MV-4-11 (cell line): ENCODE measurements around the gene ANO8.

ENCODE experiments used
- DNase-seq: peaks from one replicate; lab custom pipeline; 2025; lab: John Stamatoyannopoulos, UW

Gene ANO8

DNA sequence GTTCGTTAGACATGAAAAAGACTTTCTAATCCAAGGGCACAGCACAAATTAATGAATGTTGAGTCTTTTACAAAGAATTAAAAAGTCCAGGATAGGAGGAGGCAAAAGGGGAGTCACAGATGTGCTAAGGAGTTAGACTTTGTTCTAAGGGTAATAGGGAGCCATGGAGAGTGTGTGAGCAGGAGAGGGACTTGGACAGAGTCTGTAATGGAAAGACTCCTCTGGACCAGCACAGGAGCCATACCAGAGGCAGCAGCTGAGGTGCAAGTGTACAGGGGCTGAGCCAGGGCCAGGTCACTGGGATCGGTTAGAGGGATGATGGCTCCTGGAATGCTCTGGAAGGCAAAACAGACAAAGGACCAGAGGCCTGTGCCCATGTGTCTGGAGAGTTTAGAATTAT, 13.2 kb upstream of the ANO8 start:
- no peak for DNase-seq

DNA sequence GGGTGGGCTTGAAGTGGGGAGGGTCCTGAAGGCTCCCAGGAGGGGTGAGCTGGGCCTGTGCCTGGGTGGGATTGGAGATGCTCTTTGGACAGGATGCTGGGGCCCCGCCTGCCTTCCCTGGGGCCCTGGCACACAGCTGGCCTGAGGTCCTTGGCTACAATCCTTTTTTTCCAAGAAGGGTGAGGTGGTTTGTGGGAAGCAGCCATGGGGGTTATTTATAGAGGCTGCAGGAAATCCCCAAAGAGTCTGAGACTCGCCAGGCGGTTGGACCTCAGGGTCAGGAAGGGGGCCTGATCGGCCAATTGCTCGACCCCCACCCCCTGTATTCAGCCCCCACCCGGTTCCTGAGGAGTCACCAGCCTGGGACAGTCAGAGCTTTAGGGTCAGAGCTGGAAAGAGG, 12.7 kb upstream of the ANO8 start:
- peak; percentile 61 for DNase-seq

DNA sequence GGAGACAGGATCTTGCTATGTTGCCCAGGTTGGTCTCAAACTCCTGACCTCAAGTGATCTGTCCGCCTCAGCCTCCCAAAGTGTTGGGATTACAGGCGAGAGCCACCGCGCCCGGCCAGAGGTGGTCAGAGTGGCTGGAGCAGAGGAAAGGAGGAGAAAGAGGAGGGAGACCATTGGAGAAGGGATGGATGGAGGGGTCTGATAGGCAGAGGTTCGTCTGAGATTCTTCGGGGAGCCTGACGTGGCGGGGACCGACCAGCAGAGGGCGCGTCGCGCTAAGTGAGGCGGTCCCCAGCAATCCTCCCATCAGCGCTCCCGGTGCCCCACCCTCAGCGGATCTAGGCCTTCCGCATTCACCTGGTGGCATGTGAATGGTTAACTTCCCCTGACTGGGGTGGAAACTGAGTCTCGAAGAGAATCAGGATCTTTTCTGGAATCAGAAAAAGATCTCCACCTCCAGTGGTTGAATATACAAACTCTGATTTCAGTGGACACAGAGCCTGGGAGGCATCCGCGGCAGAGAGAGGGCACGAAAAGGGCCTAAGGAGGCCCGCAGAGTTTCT, 11.5 kb upstream of the ANO8 start:
- peak; percentile 70 for DNase-seq

DNA sequence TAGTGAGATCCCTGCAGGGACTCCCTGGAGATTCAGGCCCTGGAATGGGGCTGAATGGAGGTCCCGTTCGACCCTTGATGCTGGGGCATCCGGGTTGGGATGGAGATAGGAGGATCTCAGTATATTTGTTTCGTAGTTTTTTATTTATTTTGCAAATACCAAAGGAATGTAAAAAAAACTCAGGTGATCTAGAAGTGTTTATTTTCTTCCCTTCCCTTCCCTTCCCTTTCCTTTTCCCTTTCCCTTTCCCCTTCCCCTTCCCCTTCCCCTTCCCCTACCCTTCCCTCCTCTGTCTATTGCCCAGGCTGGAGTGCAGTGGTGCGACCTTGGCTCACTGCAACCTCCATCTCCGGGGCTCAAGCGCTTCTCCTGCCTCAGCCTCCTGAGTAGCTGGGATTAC, 7.2 kb upstream of the ANO8 start:
- no peak for DNase-seq

DNA sequence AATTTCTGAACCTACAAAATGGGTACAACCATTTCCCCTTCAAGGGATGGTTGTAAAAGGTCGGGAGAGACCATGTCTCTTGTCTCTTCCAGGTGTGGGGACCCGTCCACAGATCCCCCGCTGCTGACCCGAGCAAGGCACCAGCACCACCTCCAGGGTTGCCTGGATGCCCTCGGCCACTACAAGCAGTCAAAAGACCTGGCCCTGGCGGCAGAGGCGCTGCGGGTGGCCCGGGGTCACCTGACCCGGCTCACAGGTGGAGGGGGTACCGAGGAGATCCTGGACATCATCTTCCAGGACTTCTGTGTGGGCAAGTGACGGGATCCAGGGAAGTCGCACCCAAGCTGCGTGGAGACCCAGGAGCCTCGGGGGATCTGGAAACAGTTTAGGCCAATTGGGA, 6.7 kb upstream of the ANO8 start:
- no peak for DNase-seq

DNA sequence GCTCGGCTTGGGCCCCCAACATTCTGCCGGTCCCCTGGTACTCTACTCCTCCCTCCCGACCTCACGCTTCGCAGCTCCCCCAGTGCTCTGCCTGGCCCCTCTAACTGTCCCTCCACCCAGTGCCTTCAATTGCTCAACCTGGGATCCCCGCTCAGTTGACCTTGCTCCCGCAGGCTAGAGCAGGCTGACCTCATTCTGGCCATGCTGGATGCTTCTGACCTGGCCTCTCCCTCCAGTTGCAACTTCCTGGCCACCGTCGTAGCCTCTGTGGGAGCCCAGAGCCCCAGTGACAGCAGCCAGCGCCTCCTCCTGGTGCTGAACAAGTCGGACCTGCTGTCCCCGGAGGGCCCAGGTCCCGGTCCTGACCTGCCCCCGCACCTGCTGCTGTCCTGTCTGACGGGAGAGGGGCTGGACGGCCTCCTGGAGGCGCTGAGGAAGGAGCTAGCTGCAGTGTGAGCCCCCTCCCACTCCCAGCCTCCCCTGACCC, 6.3 kb upstream of the ANO8 start:
- no peak for DNase-seq

DNA sequence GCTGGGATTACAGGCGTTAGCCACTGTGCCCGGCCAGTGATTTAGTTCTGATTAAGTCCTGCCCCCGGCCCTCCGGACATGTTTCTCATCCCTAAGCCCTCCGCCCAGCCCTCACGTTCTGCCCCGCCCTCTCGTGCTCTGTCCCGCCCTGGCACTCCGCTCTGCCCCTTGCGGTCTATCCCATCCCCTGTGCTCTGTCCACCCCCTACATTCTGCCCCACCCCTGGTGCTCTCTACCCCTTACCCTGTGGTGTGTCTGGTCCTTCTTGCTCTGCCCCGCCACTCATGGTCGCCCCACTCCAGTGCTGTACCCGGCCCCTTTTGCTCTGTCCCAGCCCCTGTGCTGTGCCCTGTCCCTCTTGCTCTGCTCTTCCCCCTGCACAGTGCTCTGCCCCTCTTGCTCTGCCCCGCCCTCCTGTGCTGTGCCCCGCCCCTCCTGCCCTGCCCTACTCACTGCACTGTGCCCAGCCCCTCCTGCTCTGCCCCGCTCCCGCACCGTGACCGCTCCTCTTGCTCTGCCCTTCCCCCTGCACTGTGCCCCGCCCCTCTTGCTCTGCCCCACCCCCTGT, 5.7 kb upstream of the ANO8 start:
- DNase-seq, result no peak

DNA sequence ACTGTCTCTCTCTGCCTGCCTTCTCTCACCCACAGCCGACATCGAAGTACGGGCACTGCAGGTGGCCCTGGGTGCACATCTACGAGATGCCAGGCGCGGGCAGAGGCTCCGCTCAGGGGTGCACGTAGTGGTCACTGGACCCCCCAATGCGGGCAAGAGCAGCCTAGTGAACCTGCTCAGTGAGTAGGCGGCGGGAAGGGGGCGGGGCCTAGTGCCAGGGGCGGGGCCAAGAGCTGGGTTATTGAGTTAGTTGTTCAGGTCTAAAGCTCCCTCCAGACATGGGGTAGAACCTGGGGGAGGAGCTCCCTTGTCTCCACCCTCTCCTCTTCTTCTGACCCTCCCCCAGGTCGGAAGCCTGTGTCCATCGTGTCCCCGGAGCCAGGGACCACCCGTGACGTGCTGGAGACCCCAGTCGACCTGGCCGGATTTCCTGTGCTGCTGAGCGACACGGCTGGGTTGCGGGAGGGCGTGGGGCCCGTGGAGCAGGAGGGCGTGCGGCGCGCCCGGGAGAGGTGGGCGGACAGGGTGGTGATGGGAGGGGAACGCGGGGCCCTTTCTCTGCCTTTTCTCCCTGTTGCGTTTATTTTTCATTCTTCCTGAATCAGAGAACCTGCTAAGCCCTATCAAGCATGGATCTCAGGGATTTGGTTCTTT, 4.6 kb upstream of the ANO8 start:
- no peak for DNase-seq

DNA sequence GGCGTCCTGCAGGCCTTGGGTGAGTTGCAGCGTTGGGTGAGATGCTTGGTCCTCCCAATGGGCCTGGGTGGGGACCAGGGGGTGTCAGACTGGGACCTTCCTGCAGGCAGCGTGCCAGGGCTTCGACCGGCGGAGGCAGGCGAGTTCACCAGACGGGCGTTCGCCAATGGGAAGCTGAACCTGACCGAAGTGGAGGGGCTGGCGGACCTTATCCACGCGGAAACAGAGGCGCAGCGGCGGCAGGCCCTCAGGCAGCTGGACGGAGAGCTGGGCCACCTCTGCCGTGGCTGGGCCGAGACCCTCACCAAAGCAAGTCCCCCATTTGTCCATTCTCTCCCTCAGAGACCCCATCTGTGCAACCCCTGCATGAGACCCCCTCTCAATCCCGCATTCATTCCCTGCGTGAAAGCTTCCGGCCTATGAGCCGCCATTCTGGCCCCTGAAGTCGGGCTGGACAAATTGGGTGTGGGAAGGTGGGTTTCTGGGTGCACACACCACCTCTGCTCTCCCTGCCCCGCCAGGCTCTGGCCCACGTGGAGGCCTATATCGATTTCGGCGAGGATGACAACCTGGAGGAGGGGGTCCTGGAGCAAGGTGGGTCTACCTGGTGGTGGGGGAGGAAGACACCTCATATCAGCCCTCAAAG, 3.9 kb upstream of the ANO8 start:
- no peak for DNase-seq

DNA sequence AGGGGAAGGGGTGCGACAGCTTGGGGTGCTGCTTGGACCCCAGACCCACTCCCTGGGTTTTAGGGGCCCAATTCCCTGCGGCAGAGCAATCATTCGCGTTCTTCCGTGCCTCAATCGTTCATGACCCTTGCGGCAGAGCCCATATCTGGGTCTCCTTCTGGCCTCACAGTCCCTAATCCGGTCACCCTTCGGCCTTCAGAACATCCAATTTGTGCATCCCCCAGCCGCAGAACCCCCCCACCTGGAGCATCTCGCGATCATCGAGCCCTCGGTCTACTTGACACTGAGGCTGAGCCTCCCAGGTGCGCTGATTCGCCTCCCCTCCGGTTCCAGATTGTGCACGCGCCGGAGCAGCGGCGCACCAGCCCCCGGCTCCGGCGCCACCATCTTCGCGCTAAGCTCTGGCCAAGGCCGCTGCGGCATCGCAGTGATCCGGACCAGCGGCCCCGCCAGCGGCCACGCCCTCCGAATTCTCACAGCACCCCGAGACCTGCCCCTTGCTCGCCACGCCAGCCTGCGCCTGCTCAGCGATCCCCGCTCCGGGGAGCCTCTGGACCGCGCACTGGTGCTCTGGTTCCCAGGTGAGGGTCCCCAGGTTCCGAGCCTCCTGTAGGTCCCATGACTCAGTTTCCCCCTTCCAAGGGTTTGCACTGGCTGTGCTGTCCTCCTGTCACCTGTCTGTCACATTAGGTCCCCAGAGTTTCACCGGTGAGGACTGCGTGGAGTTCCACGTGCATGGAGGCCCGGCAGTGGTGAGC, 3.2 kb upstream of the ANO8 start:
- peak; percentile 16 for DNase-seq

DNA sequence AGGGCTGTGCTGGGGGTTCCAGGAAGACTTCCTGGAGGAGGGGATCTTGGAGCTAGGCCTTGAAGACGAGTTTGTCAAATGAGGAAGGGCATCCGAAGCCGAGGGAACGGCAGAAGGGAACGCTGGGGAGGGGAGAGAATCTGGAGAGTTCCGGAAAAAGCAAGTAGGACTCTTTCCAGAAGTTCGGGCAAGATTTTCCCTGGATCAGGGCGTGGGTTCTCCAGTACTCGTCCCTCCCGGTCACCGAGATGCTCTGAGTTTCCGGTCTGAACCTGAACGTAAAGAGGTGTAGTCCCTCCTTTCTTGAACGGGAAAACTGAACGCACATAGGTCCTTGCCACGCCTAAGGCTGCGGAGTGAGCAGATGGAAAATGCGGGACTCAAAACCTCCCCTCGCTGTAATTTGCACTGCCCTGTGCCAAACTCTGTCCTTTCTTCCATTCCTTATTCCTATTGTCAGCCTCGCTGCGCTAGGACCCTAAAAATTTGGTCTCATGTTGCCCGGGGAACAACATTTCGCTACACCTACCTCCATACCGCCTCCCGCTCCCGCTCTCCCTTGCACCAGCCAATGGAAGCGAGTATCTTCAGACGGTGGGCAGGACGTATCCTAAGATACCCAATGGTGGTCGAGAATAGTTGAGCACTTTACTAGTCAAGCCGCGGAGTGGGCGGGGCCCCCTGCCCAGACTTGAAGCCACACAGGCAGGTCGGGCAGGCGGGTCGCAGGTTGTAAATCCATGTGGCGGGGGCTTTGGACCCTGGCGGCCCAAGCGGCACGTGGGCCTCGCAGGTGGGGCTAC, 2.4 kb upstream of the ANO8 start, which contains the start of gene GTPBP3:
Gene GTPBP3 (plus strand): TSS at position 682 of the 803 bp plus-strand sequence. CDS start 59 bp downstream, at position 741.
- DNase-seq, result peak; percentile 100

DNA sequence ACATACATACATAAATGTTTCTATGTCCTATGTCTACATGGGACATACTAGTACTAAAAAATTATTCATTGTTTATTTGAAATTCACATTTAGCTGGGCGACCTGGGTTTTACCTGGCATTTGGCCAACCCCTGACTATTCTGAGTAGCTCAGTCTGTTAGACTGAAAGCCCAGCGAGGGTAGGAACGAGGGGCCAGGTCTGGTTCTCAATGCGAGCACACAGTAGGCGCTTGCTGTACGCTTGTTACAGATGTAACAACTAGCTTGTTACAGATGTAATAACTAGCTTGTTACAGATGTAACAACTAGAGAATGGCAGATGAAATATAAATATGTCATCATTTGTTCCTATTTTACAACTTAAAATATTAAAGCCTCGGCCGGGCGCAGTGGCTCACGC, 920 bp upstream of the ANO8 start:
- no peak for DNase-seq

DNA sequence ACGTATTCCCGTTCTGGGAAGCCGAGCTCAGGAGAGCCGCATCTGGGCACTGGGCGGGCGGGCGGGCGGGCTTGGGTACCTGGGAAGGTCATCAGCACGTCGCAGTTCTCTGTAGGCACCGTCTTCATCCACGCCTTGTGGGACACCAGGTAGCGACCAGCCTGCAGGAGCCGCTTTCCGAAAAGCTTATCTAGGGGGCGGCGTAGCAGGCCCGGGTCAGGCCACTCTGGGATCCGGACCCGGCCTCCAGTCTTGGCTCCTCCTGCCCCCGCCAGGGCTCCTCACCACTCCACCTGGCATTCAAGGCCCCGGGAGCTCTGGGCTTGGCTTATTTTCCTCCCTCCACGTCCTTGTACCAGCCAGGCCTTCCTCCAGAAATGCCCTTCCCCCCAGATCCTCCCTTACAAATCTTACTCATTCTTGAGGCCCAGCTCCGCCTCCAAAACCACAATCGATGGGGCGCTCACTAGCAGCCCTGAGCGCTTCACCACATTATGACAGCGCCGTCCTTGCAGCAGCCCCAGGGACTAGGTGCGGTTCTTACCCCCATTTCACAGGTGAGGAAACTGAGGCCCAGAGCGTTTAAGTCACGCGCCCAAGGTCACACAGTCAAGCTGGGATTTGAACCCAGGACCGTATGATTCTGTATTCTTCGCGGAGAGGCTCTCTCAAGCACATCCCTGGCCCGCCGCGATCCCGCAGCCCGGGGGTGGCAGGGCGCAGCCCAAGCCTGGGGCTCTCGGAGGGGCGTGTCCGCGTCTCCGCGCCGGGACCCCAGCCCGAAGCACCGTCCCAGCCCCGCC, 843 bp downstream of the ANO8 start:
- DNase-seq, result peak; percentile 97

DNA sequence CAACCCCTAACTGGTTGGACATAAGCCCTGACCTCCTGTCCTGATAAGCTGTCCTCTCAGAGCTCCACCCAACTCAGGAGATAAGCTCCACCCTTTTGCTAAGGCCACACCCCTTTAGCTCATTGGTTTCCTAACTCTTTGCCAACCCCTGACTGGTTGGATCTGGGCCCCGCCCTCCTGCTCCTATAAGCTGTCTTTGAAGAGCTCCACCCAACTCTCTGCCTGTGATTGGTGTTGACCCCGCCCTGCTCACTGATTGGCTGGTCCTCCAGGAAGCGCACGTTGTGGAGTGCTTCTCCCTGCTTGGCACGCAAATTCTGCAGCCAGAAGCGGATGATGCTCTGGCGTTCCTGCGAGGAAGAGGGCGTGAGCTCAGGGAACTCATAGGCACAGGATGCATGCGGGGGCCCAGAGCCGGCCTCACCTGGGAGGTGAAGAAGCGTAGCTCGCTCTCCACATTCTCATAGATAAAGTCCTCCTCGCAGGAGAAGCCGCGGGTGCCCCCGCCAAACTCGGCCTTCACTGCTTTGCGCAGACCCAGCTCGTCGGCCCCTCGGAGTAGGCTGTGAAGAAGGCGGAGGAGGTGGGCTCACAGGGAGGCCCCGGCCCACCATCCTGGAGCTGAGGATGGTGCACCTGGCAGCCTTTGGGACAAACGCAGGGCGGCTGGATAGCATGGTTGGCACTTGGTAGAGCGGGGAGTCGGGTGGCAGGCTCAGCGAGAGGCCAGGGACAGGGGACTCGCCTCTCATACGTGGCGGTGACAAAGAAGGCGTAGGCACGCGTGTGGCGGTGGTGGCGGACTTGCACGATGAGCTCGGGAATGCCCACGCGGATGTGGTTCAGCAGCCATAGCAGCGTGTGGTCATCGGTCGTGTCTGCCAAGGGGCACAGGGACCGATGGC, 1.7 kb downstream of the ANO8 start:
- peak; percentile 80 for DNase-seq

DNA sequence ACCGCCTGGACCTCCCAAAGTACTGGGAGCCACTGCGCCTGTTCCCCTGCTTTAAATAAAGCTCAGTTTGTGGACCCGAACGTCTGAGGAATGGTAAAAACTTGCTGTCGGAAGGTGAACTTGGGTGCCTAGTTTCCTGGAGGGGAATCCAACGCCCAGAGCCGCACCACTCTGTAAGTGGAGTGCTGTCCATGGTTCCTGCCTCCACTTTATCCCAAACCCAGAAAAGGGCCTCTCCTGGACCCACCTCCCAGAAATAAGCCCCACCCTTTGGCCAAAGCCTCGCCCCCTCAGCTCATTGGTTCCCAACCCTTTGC, 2.3 kb downstream of the ANO8 start:
- DNase-seq, result no peak

DNA sequence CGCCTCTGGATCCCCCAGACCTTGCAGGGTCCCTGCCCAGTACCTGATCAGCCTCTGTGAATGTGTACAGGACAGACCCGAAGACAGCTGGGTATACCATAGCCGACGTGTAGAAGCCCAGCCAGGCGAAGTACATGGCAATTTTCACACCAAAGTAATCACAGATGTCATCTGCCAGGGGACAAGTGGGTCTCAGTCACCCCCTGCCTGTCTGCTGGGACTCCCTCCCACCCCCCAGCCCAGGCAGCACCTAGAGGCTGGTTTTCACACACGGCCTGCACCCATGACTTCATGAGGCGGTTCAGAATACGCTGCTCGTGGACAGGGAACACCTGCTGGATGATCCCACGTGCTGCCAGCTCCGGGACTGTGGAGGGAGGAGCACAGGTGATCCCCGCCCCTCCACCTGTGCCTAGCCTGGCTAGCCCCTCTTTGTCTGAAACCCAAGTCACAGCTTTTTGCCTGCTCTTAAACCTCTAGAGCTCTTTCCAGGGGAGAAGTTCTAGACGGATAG, 3.6 kb downstream of the ANO8 start:
- DNase-seq, result no peak

DNA sequence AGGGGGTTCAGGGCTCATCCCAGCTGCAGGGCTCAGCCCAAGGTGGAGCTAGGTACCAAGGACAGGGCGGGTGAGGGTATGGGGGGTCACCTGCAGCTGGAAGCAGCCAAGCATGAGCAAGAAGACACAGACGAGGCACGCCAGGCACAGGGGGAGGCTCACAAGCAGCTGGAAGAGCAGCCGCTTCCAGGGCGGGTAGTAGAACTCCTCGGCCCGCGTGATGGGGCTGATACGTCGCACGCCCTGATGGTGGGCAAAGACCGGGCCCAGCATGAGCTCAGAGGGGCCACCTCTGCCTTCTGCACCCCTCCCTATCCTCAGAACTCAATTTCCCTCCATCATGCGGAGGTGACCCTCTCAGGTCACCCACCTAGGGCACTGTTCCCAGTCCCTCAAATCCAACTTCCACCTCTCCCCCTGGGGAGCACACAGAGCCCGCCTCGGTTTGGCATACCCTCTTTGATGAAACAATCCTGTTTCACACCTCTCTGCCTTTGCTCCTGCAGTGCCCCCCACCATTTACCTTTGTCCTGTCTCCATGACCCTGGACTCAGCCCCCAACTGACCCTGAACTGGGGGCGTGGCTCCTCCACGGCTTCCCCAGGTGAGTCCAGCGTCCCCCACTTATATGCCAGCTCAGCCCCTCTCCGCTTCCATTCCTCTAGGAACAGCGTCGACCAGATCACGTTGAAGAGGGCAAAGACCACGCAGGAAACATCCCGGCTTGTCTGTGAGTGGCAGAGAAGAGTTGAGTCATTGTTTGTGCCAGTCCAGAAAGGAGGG, 4.2 kb downstream of the ANO8 start:
- no peak for DNase-seq

DNA sequence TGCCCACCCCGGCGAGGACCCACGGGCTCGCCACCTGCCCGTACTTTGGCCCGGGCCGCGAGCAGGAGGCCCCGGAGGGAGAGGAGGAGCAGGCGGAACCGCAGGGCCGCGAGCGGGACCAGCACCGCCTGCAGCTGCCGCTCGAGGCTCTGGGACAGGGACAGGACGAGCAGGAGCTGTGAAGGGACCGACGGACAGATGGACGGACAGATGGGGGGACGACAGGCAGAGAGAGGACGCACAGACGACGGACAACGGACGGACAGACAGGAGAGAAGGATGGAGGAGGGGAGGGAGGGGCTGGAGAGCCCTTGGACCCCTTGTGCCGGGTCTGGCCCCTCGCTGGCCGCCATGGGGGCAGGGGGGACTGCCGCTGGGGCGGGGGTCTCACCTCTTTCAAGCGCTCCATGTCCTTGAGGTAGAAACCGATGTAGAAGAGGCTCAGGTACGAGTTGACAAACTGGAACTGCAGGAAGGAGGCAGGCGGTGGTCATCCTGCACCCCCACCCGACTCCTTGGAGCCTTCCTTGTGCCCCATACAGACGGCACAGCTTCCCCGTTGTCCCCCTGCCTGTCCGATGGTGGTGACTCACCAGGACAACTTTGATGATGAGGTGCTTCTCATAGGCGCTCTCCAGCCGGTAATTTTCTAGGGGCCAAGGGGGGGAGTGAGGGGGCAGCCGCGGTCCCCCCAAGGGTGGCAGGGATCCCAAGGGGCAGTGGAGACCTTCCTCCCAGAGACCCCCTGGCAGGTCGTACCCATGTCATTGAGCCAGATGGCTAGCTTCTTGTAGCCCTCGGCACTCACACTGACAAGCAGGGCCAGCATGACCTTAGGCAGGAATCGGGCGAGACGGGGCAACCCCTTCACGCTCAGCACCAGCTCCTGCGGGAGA, 5.0 kb downstream of the ANO8 start:
- no peak for DNase-seq
